Stimulated activated naive CD4-positive, alpha-beta T cell treated with Interleukin-2 at 50 U/mL for 16 hours (primary cell): ENCODE results near the gene IFIT1B.
A peak's percentile ranks its signal among the peaks of the same experiment; 100 is the strongest.

ENCODE experiments used
- DNase-seq: peaks from one replicate; lab custom pipeline; 2025; lab: John Stamatoyannopoulos, UW

The IFIT1B gene

GRCh38 chr10:89413398-89413912 lies 35.6 kb downstream of the IFIT1B start:
- no peak for DNase-seq

GRCh38 chr10:89414146-89414878 lies 36.5 kb downstream of the IFIT1B start, which contains the start of gene IFIT5:
IFIT5 (plus strand) TSS chr10:89414568; CDS start chr10:89414799, 231 bp downstream.
- peak; percentile 56 for DNase-seq

GRCh38 chr10:89414879-89415821 lies 37.3 kb downstream of the IFIT1B start:
- DNase-seq, result peak; percentile 31

- DNase-seq, result no peak
Measured at GRCh38 chr10:89416465-89416864, 38.6 kb downstream of the IFIT1B start.

- no peak for DNase-seq
Measured at GRCh38 chr10:89419548-89419947, 41.7 kb downstream of the IFIT1B start.

- DNase-seq, result no peak
Measured at GRCh38 chr10:89421018-89421476, 43.2 kb downstream of the IFIT1B start.

- DNase-seq, result no peak
Measured at GRCh38 chr10:89425000-89425399, 47.1 kb downstream of the IFIT1B start.

GRCh38 chr10:89426230-89426868 lies 48.5 kb downstream of the IFIT1B start:
- DNase-seq, result no peak

GRCh38 chr10:89427629-89428028 lies 49.8 kb downstream of the IFIT1B start:
- DNase-seq, result no peak

GRCh38 chr10:89428877-89429276 lies 51.0 kb downstream of the IFIT1B start:
- DNase-seq, result no peak

GRCh38 chr10:89431977-89432376 lies 54.1 kb downstream of the IFIT1B start:
- DNase-seq, result no peak
